Measurements from ENCODE around the gene NDUFS1. TPM values are rescaled to one million over a fixed set of nuclear protein-coding genes. Genes with fewer than 3 reads are reported as not detected.

The NDUFS1 gene
- total RNA-seq, 4 donors from 2014 or later: 37.0 to 118 (median 76.5) TPM

- 0% methylated on average over 2 to 10 of the region's 10 CpGs for WGBS, 2 donors (ENCODE audit: low coverage in 1 of 2)
- no peaks in the 10 kb centered on the region for H3K27me3 ChIP-seq
- intact Hi-C loops (cut with DNase I; ENCODE audit: low total_unique reads) (no loop called here), in situ Hi-C loops (cut with MboI; ENCODE audit: low pct_ligation_motif_present in 1 of 4, low pct_unique_long_range_greater_than_20kb in 1 of 4, low sequenced_read_pairs in 3 of 4) (no loop called here)
- H3K4me3 ChIP-seq: peak overlapping the region; percentile 70 to 95 (median 86)
- H3K27ac ChIP-seq: peak overlapping the region; percentile 96 to 99 (median 98)
- no peaks in the 10 kb centered on the region for H3K36me3 ChIP-seq
- peak; percentile 67 for DNase-seq
- no peaks in the 10 kb centered on the region for H3K9me3 ChIP-seq
- H3K4me1 ChIP-seq: peaks cover 0 to 47% (median 21%) of the 10 kb centered on the region in 4 donors
- no peak for TF ChIP-seq CTCF (IDR thresholded peaks at IDR 0.05)
- no peak for TF ChIP-seq EP300 (IDR thresholded peaks at IDR 0.05; ENCODE audit: low read depth)
- peak; percentile 67 to 73 (median 69) for TF ChIP-seq POLR2AphosphoS5 (IDR thresholded peaks at IDR 0.05)
- TF ChIP-seq POLR2A (IDR thresholded peaks at IDR 0.05): peak; percentile 59
These were observed 74.8 kb downstream of the NDUFS1 start for GRCh38 chr2:206084439-206084869.

GRCh38 chr2:206083602-206084438 lies 75.4 kb downstream of the NDUFS1 start:
- no peaks in the 10 kb centered on the region for H3K36me3 ChIP-seq
- H3K27ac ChIP-seq: peak overlapping the region; percentile 96 to 99 (median 98)
- H3K4me1 ChIP-seq: peaks cover 0 to 44% (median 21%) of the 10 kb centered on the region in 4 donors
- peak; percentile 47 for DNase-seq
- peak overlapping the region; percentile 70 to 95 (median 86) for H3K4me3 ChIP-seq
- TF ChIP-seq POLR2AphosphoS5 (IDR thresholded peaks at IDR 0.05) (peak in 1 of 3 donors; percentile 37), CTCF (IDR thresholded peaks at IDR 0.05) (no peak)
- WGBS, 2 donors (ENCODE audit: low coverage in 1 of 2): 5% methylated on average over 11 to 14 of the region's 14 CpGs
- no peaks in the 10 kb centered on the region for H3K27me3 ChIP-seq
- in situ Hi-C loops (cut with MboI; ENCODE audit: low pct_ligation_motif_present in 1 of 4, low pct_unique_long_range_greater_than_20kb in 1 of 4, low sequenced_read_pairs in 3 of 4): no loop called here
- H3K9me3 ChIP-seq: no peaks in the 10 kb centered on the region
- intact Hi-C loops (cut with DNase I; ENCODE audit: low total_unique reads): no loop called here

- H3K27me3 ChIP-seq: no peaks in the 10 kb centered on the region
- H3K4me1 ChIP-seq: peaks cover 0 to 35% (median 16%) of the 10 kb centered on the region in 4 donors
- no peak for TF ChIP-seq POLR2A (IDR thresholded peaks at IDR 0.05)
- TF ChIP-seq EP300 (IDR thresholded peaks at IDR 0.05; ENCODE audit: low read depth): no peak
- TF ChIP-seq CTCF (IDR thresholded peaks at IDR 0.05): no peak
- TF ChIP-seq POLR2AphosphoS5 (IDR thresholded peaks at IDR 0.05): no peak
- intact Hi-C loops (cut with DNase I; ENCODE audit: low total_unique reads) (no loop called here), in situ Hi-C loops (cut with MboI; ENCODE audit: low pct_ligation_motif_present in 1 of 4, low pct_unique_long_range_greater_than_20kb in 1 of 4, low sequenced_read_pairs in 3 of 4) (no loop called here)
- no peak overlapping the region for H3K4me3 ChIP-seq
- DNase-seq: no peak
- H3K27ac ChIP-seq: no peak overlapping the region
- WGBS, 2 donors (ENCODE audit: low coverage in 1 of 2): 91 to 98% methylated on average over 1 to 4 of the region's 4 CpGs
- H3K36me3 ChIP-seq: no peaks in the 10 kb centered on the region
- no peaks in the 10 kb centered on the region for H3K9me3 ChIP-seq
These were observed 76.9 kb downstream of the NDUFS1 start for GRCh38 chr2:206082298-206082843.

GRCh38 chr2:206080927-206081326 lies 78.3 kb downstream of the NDUFS1 start:
- WGBS, 2 donors (ENCODE audit: low coverage in 1 of 2): 71 to 81% methylated on average over 4 of the region's 4 CpGs
- in situ Hi-C loops (cut with MboI; ENCODE audit: low pct_ligation_motif_present in 1 of 4, low pct_unique_long_range_greater_than_20kb in 1 of 4, low sequenced_read_pairs in 3 of 4) (no loop called here), intact Hi-C loops (cut with DNase I; ENCODE audit: low total_unique reads) (no loop called here)
- no peak for DNase-seq
- Histone ChIP-seq H3K27ac (no peak overlapping the region), H3K36me3 (no peaks in the 10 kb centered on the region), H3K27me3 (no peaks in the 10 kb centered on the region), H3K4me3 (no peak overlapping the region), H3K9me3 (no peaks in the 10 kb centered on the region), H3K4me1 (peaks cover 0 to 29% (median 11%) of the 10 kb centered on the region in 4 donors)
- no peak for TF ChIP-seq CTCF (IDR thresholded peaks at IDR 0.05)
- TF ChIP-seq POLR2AphosphoS5 (IDR thresholded peaks at IDR 0.05): no peak
- no peak for TF ChIP-seq POLR2A (IDR thresholded peaks at IDR 0.05)
- no peak for TF ChIP-seq EP300 (IDR thresholded peaks at IDR 0.05; ENCODE audit: low read depth)

Data from transverse colon (tissue), 4 donors.